HepG2 (cell line): ENCODE results near the gene TRIM54.
A peak's percentile ranks its signal among the peaks of the same experiment; 100 is the strongest.

Source experiments
- CREM ChIP-seq, 2 experiments: sonication (generic) in 1 of 2; formaldehyde crosslinking in 1 of 2; IDR thresholded peaks; 2 replicates each; pipeline versions ENCODE4 v1.4.0 to v1.6.1; 2016 to 2020; ENCODE audit warnings: antibody characterized with exemption in 1 of 2, mild to moderate bottlenecking in 1 of 2, missing genetic modification reagents in 1 of 2
- CTCF ChIP-seq: sonication (generic); formaldehyde crosslinking; IDR thresholded peaks from 2 replicates; pipeline ENCODE4 v1.5.0; 2020; ENCODE audit warnings: mild to moderate bottlenecking, missing genetic modification reagents, moderate library complexity
- E2F5 ChIP-seq: sonication (generic); formaldehyde crosslinking; conservative IDR thresholded peaks from 2 replicates; pipeline ENCODE4 v1.4.0; 2020; ENCODE audit warnings: missing genetic modification reagents
- FOXA3 ChIP-seq: IDR thresholded peaks from 2 replicates; pipeline ENCODE4 v1.6.1; 2016; ENCODE audit warnings: missing genetic modification reagents, missing compliant biosample characterization
- GTF2F1 ChIP-seq: fragments of 150-350 bp; IDR thresholded peaks from 2 replicates; pipeline ENCODE4 v1.6.1; 2014; ENCODE audit warnings: low read length
- HNRNPH1 ChIP-seq: fragments of 200-400 bp; formaldehyde crosslinking; optimal IDR thresholded peaks from 2 replicates; pipeline ENCODE3; 2017; ENCODE audit warnings: mild to moderate bottlenecking, low read depth, low read length
- MAX ChIP-seq: IDR thresholded peaks from 2 replicates; pipeline ENCODE4 v1.6.1; 2012; ENCODE audit warnings: inconsistent platforms
- MNT ChIP-seq: fragments of 450-650 bp; IDR thresholded peaks from 2 replicates; pipeline ENCODE4 v1.6.1; 2016
- ZNF121 ChIP-seq: sonication (generic); formaldehyde crosslinking; IDR thresholded peaks from 2 replicates; pipeline ENCODE4 v1.5.0; 2020; ENCODE audit warnings: mild to moderate bottlenecking, missing genetic modification reagents
- ZNF136 ChIP-seq: sonication (generic); formaldehyde crosslinking; IDR thresholded peaks from 2 replicates; pipeline ENCODE4 v1.8.1; 2022; ENCODE audit warnings: low read depth, mild to moderate bottlenecking, moderate library complexity, missing genetic modification reagents
- ZNF160 ChIP-seq: sonication (generic); formaldehyde crosslinking; IDR thresholded peaks from 2 replicates; pipeline ENCODE4 v1.8.0; 2022; ENCODE audit warnings: mild to moderate bottlenecking, inconsistent platforms, missing genetic modification reagents
- ZNF335 ChIP-seq: sonication (generic); formaldehyde crosslinking; IDR thresholded peaks from 2 replicates; pipeline ENCODE4 v1.4.0; 2020; ENCODE audit warnings: missing genetic modification reagents
- ZNF780A ChIP-seq: sonication (generic); formaldehyde crosslinking; IDR thresholded peaks from 2 replicates; pipeline ENCODE4 v1.8.0; 2022; ENCODE audit warnings: mild to moderate bottlenecking, missing genetic modification reagents, moderate library complexity

GRCh38 chr2:27313882-27314645 lies 31.8 kb downstream of the TRIM54 start:
- TF ChIP-seq ZNF121 (CRISPR knock-in tag) (peak; percentile 74; the same call in 1 of the 2 replicates), CTCF (CRISPR knock-in tag) (no peak), MNT (no peak), CREM (IDR thresholded peaks at IDR 0.05) (no peak), CREM (CRISPR knock-in tag; IDR thresholded peaks at IDR 0.05) (no peak), ZNF780A (CRISPR knock-in tag) (no peak), GTF2F1 (no peak), HNRNPH1 (no peak), ZNF335 (no peak), ZNF136 (CRISPR knock-in tag) (no peak), ZNF160 (CRISPR knock-in tag) (no peak), MAX (no peak), E2F5 (CRISPR knock-in tag) (no peak), FOXA3 (CRISPR knock-in tag) (no peak)
